Measurements from ENCODE around the gene DISC1.
A peak's percentile ranks its signal among the peaks of the same experiment; 100 is the strongest.
"Not testable (repeated sequence)": the region's sequence is repeated elsewhere in the genome, so short reads cannot be mapped to it uniquely, and the experiment has no call there.

Gene DISC1

DNA sequence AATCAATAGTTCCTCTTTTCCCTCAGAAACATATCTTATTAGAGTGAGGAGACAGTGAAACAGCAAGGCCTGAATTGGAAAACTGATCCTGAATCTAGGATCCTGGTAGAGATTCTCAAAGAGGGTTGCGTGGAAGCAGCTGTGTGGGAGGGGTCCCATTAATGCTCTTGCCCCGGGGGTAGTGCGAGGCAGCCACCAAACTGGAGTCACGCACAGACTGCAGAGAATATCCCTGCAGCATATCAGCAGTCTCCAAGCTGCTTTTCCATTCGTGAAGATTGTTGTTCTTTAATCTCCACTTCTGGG is 150.1 kb downstream of the DISC1 start:
- no peak for DNase-seq (ENCODE audit: low spot score)

DNA sequence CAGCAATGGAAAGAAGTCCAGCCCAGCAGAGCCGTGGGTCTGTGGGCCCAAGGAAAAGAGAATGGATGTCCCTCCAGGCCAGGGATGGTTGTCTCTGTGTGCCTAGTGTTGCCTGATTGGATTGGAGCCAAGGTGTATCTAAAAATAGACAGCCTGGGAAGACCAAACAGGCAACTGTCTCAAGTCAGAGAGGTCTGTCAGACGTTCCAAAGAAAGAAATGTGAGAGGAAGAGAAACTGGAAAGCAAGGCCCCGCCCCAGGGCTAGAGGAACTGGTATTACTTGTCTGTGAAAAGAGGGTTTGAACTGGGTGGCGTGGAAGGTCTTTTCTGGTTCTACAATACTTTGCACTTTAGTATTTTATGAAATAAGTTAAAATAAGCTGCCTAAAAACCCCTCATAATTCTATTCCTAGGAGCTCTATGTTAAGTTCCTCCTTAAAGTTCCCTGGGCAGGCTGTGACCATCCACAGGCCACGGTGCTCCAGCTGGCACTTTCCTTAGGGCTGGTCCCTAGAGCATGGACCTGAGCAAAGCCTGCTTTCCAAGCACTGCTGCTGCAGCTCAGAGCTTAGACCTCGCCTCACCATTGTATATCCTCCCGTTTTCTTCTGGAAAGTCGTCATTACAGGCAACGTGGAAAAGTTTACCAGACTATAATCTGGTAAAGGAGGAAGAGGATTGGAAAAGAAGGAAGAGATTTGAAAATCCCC is 151.6 kb downstream of the DISC1 start:
- DNase-seq (ENCODE audit: low spot score) = peak; percentile 7

DNA sequence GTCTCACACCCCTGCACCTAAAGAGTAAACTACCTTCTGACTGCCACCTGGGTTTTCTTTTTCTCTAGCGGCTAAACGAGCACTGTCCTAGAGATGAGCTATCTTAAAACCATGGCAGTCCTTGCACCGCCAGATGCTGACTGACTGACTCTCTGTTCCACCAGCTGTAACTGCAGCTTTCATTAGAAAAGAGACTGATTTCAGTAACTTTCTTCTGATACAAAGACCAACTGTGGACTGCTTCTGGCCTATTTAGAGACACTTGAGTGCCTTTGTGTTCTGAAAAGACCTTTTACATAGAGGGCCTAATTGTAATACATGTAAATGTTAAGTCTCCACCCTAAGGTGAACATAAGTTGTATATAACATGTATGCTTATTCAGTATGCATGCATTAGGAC is 152.5 kb downstream of the DISC1 start:
- DNase-seq (ENCODE audit: low spot score) = no peak

DNA sequence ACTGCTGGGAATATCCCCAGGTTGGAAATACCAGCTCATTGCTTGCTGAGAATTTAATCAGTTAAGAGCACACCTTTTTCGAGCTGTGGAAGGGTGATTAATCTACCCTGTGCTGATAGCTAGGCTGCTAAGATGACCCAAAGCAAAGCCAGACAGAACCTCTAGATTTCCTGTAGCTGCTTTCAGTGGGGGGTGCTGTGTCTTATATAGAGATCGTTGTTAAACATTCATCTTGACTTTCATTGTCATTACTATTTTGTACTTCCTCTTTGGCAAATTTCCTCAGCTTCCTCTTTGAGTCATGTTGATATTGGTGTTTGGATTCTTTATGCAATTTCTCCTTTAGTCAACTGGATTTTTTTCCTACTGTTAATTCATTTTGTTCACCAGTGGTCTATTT is 155.3 kb downstream of the DISC1 start:
- DNase-seq (ENCODE audit: low spot score) = no peak

DNA sequence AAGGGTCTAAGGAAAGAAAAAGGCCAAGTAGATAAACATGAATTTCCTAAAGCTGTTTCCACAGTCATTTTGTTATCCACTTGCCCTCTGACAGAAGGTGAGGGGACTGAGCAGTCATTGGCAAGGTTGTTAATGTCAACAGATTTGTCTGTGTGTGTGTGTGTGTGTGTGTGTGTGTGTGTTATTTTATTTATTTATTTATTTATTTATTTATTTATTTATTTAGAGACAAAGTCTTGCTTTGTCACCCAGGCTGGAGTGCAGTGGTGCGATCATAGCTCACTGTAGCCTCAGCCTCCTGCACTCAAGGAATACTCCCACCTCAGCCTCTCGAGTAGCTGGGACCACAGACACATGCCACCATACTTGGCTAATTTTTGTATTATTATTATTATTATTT is 158.5 kb downstream of the DISC1 start:
- not testable (repeated sequence) for DNase-seq (ENCODE audit: low spot score)

DNA sequence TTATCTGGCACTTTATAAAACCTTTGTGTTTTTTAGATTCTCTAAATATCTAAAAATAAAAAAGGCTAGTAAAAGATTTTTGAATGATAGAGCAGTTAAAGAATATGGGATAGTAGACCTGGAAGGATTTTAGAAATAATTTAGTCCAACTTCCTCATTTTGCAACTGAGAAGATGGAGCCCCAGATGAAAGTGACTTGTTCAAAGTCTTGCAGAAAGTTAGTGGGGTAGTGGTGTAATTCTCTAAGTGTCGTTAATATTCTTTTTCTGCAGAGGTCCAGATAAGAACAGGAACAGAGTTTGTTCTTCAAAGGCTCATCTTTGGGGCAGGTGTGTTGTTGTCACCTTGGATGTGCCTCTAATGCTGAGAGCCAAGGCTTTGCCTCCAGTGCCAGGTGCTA is 159.5 kb downstream of the DISC1 start:
- no peak for DNase-seq (ENCODE audit: low spot score)

DNA sequence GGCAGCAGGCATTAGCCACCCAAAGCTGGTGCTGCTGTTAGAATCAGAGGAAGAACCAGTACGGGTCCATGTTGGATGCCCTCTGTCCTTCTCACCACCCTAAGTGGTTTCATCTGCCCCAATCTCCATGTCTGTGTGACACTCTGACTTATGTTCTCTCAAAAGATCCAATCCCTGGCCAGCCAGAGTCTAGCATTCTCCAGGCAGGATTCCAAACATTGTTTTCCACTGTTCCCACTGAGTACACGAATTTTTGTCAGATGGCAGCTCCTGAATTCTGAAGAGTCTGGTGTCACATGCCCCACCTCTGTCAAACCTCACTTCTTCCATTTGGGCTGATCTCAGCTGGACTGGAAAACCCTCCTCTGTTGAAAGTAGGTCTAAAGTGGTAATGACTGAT is 166.0 kb downstream of the DISC1 start:
- no peak for DNase-seq (ENCODE audit: low spot score)

DNA sequence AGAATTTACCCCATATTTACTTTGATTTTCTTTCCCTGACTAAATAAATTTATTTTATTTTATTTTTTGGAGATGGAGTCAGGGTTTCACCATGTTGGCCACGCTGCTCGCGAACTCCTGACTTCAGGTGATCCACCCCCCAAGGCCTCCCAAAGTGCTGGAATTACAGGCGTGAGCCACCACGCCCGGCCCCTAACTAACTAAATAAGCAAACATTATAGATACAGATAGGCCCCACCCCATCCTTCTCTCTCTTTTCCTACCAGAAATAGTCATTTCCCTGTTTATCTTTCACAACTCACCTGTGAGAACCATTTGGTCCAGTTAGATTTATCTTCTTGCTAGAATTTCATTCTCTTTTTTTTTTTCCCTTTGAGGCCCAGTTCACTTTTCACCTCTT is 167.3 kb downstream of the DISC1 start:
- no peak for DNase-seq (ENCODE audit: low spot score)

DNA sequence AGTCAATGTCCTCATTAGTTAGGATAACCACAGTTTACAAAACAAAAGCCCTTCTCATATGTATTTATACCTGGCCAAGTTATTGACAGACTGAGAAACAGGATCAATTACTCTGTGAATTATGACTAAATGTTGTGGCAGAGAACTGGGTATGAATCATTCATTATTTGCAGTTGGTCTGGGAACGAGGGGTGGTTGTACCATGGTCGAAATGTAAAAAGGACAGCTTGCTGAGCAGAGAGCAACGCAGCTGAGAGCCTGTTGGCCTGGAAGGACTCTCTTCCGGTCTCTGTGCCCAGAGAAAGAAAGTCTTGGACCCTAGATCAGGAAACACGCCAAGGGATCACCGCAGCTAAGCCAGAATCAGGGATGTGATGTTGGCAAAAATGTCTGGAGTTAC is 169.6 kb downstream of the DISC1 start:
- DNase-seq (ENCODE audit: low spot score) = no peak

DNA sequence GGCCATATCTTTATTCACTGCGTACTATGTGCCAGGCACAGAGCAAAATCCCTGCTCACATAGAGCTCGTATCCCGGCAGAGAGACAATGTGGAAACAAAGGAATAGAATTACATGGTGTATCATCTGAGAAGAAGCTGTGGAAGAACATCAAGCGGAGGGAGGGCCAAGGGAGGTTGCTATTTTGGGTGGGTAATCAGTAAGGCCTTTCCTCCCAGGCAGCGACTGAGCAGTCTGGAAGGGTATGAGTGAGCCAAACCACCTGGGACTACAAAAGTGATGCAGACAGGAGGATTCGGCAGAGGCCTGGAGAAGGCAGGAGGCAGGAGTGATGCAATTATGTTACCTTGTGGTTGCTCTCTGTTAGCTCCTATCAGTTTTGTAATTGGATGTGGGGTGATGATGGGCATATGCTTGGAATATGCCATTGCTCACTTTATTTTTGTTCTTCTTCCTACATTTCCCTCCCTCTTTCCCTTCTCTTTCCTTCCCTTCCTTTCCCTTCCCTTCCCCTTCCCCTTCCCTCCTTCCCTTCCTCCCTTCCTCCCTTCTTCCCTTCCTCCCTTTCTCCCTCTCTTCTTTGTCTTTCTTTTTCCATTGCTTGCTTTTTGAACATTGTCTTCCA is 172.9 kb downstream of the DISC1 start:
- no peak for DNase-seq (ENCODE audit: low spot score)

DNA sequence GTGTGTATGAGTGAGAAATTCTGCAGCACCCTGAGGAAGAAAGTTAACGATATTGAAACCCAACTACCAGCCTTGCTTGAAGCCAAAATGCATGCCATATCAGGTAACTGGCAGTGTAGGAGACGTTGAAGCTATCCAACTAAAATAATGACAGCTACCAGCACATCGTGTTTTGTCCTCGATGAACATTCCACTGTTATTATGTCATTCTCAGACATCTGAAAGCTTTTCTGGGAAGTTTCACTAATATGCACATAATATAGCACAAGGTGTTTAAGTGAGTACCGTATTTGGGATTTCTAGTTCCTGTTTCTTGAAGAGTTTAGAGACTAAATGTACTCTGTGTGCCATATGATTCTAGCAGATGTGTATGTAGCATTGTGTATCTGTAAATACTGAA is 173.5 kb downstream of the DISC1 start:
- no peak for DNase-seq (ENCODE audit: low spot score)

DNA sequence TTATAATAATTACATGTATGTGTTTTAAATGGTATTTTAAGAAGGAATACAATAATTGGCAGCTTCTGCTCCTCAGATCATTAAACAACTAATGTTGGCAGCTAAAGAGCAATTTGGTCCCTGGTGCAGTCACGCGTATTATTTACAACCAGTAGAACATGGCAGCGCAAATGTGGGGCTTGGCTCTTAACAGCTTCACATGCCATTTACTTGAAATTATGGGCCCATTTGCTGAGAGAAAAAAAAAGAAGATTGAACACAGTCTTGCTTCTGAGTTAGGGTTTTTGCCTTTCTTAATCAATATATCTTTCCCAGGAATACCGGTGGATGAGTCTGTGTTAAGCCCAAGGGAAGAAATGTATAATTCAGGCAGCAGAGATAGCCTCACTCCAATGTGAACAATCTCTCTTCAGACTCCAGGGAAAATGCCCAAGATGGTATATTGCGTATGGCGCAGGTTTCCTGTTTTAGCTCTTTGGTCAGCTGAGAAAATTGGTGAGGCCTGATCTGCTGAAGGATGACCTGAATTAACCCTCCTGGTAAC is 174.5 kb downstream of the DISC1 start:
- DNase-seq (ENCODE audit: low spot score) = no peak

DNA sequence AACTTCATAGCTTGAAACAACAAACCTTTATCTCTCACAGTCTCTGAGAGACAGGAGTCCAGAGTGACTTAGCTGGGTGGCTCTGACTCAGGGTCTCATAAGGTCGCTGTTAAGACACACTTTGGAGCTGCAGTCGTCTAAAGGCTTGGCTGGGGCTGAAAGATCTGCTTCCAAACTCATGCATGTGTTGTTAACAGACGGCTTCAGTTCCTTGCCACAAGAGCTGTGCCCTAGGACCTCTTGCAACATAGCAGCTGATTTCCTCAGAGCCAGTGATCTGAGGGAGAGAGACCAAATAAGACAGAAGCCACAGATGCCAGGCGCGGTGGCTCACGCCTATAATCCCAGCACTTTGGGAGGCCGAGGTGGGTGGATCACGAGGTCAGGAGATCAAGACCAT is 176.8 kb downstream of the DISC1 start:
- no peak for DNase-seq (ENCODE audit: low spot score)

DNA sequence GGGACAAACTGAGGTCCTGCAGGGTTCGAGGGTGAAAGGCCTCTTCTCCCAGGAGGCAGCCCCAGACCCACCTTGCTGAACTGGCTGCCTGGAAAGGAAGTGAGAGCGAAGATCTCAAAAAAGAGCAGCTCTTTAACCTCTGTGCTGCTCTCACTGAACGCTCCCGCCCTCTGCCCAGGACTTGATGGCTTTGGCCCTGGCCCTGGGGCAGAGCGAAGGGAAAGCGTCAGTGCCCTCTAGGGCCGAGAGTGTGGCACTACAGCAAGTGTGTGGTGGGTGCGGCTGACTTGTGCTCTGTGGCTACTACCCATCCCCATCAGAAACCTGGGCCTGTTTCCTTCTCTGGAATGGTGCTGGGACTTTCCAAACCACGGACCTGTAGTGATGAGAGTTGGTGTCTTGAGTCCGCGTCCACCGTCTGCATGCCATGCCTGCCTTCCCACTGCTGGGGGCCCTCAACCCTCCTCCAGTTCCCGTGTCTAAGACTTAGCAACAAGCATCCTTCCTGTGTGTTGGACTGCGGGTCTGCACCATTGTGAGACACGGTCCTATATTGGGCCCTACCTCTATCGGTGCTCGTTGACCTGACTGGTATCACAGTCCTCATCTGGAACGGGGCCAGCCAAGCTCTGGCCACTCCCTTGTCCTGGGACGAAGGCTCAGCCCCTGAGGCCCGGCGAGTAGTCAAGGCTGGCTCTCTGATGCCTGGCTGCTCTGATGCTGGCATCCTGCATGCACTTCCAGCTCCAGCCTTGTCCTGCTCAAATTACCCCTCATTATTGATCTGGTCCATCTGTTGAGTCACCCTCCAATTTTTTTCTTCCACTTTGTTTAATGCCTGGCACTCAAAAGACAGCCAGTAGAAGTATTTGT is 180.3 kb downstream of the DISC1 start:
- DNase-seq (ENCODE audit: low spot score) = peak; percentile 28

DNA sequence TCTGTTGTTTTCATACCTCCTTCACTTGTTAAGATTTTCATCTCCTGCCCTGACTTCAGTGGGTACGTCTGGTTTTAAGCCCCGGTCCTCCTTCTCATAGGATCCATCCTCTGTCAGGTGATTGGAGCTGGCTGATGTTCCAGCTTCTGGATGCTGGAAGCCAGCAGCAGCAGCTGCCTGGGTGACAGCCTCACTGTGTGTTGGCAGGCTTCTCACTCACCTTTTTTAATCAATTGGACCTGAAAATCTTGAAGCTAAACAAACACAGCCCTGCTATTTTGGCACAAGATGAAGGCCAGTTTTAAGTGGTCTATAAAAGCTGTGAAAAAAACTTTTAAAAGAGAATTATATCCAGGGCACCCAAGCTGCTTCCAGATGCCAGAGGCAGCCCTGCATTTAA is 181.0 kb downstream of the DISC1 start:
- DNase-seq (ENCODE audit: low spot score) = no peak

DNA sequence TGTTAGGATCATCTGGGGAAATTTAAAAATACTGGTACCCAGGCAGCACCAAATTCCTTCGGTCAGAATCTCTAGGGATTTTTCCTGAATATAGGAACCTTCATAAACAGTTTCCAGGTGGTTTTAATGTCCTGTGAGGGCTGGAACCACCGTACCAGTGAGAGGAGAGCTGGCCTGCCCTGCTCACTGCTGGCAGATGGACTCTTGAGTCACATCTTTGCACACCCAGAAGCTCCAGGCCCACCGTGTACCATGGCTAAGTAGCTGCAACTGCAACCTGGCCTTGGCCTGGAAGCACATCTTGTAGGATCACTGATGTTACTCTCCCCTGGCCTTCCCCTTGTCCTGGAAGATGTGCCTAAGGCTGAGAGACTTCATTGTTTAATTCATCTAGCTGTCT is 181.5 kb downstream of the DISC1 start:
- no peak for DNase-seq (ENCODE audit: low spot score)

DNA sequence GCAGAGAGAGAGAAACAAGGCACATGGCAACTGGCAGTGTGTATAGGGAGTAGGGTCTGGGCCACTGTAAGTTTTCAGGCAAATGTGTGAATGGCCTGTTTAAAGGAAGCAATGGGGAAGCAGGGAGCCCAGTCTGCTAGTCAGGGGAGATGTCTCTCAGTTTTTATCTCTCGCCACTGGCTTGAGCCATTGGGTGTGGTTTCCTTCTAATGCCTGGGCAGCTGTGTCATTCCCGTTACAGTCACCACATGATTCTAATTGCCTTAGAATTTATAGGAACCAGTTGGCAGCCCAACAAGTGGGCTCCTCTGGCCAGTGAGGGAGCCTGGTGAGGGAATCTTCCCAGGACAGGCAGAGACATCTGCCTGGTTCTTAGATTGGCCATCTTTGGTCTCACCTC is 182.4 kb downstream of the DISC1 start:
- DNase-seq (ENCODE audit: low spot score) = peak; percentile 42

DNA sequence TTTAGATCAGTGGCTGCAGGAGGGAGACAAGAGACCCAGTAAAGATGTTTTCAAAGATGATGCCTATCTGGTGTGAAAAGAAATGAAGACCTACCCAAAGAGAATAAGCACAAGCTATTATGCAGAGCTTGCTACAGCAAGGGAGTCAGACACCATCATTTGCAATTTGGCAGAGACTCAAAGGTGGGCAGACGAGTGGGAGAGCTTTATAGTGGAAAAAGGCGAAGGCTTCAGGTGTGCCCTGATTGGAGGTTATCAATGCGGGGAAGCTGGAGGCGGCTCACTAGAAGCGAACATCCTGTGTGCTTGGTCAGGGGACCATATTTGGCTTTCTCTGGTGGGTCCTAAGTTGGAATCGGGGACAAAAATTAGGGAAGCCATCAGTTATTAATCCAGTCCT is 183.8 kb downstream of the DISC1 start:
- DNase-seq (ENCODE audit: low spot score) = no peak

DNA sequence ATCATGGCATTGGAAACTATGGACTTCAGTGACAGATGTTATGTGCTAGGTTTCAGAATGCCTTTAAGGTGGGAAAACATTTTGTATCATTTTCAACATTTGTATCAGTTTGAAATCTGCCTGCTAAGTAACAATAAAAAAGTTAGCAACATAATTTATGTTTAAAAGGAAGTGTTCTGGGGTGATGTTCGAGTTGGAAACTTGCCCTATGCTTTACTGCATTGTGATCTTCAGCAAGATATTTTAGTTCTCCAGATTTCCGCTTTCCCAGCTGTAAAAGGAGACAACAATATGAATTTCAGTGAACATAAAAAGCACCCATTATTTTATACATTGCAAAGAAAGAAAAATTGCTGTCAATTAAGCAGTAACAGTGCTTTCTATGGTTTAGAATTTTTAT is 187.4 kb downstream of the DISC1 start:
- DNase-seq (ENCODE audit: low spot score) = no peak

DNA sequence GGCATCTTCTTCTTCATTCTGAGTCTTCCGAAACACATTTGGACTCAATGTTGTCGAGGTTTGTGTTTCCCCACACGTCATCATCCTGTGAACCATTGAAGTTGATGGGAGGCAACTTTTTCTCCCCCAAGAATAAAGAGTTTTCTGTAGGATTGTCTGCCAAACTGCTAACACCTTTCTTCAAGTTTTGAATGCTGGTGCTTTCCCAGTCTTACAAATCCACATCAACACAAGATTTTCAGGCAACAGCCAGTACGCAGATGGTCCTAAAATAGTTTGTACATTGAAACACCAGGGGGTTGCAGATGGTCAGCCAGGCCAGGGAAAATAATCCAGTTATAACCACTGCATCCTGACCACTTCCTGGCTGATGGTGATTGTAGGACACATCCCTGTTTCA is 187.9 kb downstream of the DISC1 start:
- no peak for DNase-seq (ENCODE audit: low spot score)

DNA sequence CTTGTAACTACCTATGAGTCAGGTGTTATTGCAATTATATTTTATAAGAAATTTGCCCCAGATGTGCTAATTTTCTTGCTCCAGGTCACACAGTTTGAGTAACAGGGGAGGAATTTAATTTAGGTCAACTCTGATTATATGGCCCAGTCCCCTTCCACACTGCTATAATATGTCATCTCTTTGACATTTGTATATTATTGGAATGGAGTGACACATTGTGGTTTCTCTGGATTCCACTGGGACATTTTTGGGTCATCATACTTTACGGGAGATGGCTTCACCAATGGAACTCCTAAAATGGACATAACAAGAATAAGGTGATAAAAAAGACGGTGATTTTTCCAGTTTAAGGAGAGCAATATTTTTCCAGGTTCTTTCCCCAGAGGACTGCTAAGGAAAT is 191.2 kb downstream of the DISC1 start:
- no peak for DNase-seq (ENCODE audit: low spot score)

DNA sequence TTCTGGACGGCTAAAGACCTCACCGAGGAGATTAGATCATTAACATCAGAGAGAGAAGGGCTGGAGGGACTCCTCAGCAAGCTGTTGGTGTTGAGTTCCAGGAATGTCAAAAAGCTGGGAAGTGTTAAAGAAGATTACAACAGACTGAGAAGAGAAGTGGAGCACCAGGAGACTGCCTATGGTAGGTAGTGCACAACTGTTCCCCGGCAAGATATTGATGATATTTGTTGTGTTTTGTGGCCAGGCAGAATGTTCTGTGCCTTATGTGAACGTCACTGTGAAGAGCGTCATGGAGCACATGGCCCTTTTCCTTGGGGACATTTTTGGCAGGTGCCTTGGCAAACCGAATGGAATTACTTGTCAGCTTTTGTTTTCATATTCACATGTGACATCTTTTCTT is 191.7 kb downstream of the DISC1 start:
- DNase-seq (ENCODE audit: low spot score) = no peak

DNA sequence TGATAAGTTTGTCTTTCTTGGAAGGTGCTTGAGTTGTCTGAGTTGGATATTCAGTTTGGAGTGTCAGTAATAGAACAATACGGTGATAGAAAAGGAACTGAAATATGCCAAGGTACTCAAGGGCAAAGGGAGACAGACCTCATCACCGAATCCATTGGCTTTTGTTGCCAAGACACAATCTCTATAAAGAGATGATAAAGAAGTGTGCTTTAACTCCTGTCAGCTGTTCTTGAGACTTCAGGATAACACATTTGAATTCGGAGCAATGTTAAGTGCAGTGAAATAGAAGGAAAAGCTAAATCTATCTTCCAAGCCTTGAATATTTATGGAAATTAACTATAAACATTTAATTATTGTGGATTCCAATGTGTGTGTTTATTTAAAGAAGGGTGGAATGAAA is 194.7 kb downstream of the DISC1 start:
- no peak for DNase-seq (ENCODE audit: low spot score)
